SK-N-SH (cell line): ENCODE data around the gene TMCC2. TPM values are rescaled to one million over a fixed set of nuclear protein-coding genes. Genes with fewer than 3 reads are reported as not detected.

ENCODE experiments used
- CTCF ChIA-PET: fragments of 300-600, 350-600 bp; formaldehyde crosslinking; extraction: SDS; loops from one replicate; lab custom pipeline; 2021; lab: Yijun Ruan, JAX
- POLR2A ChIA-PET: fragments of 350-600 bp; sonication (Branson Sonifier 250); formaldehyde crosslinking; extraction: SDS; loops from one replicate; lab custom pipeline; 2020; ENCODE audit warnings: antibody characterized with exemption, inconsistent platforms; lab: Yijun Ruan, JAX
- DNase-seq: peaks from one replicate; pipeline ENCODE4 v3.0.0; 2012
- H2AFZ ChIP-seq: fragments of 200-600 bp; sonication (generic); 2 replicates; pipeline ENCODE4 v1.8.1; 2016; ENCODE audit warnings: antibody characterized with exemption, mild to moderate bottlenecking, low read depth
- H3F3A ChIP-seq: fragments of 200-600 bp; sonication (generic); replicated peaks from 2 replicates; pipeline ENCODE3; 2016; ENCODE audit warnings: antibody characterized with exemption, mild to moderate bottlenecking; ENCODE audit not compliant: insufficient read depth
- H3K27ac ChIP-seq, 2 experiments: fragments of 200-500 bp in 1 of 2; fragments of 200-600 bp in 1 of 2; sonication (Bioruptor generic) in 1 of 2; sonication (generic), shearing (Covaris generic) in 1 of 2; 2 replicates each; pipeline versions ENCODE4 v1.5.1 to v1.6.1; 2014 to 2016; ENCODE audit warnings: low read depth in 2 of 2, inconsistent platforms in 1 of 2, low read length in 1 of 2, mild to moderate bottlenecking in 1 of 2, mixed read lengths in 1 of 2
- H3K27me3 ChIP-seq: fragments of 200-600 bp; sonication (generic), shearing (Covaris generic); 2 replicates; pipeline ENCODE4 v1.6.1; 2016; ENCODE audit warnings: mixed run types; ENCODE audit not compliant: insufficient read depth
- H3K36me3 ChIP-seq, 2 experiments: fragments of 200-500 bp in 1 of 2; fragments of 200-600 bp in 1 of 2; sonication (Bioruptor generic) in 1 of 2; sonication (generic) in 1 of 2; replicated peaks in 1 of 2; 2 replicates each; pipeline versions ENCODE3 to v1.5.1; 2014 to 2016; ENCODE audit warnings: low read length in 1 of 2, mild to moderate bottlenecking in 1 of 2; ENCODE audit not compliant: insufficient read depth in 2 of 2, control insufficient read depth in 1 of 2
- H3K4me1 ChIP-seq, 2 experiments: fragments of 200-500 bp in 1 of 2; fragments of 200-600 bp in 1 of 2; sonication (Bioruptor generic) in 1 of 2; sonication (generic), shearing (Covaris generic) in 1 of 2; 2 replicates each; pipeline versions ENCODE4 v1.5.1 to v1.6.1; 2014 to 2016; ENCODE audit warnings: low read depth in 1 of 2, low read length in 1 of 2, mixed run types in 1 of 2; ENCODE audit not compliant: insufficient read depth in 2 of 2, control insufficient read depth in 1 of 2
- H3K4me2 ChIP-seq: fragments of 200-600 bp; sonication (generic), shearing (Covaris generic); 2 replicates; pipeline ENCODE4 v1.6.1; 2017; ENCODE audit warnings: mixed run types
- H3K4me3 ChIP-seq, 2 experiments: fragments of 200-500 bp in 1 of 2; fragments of 200-600 bp in 1 of 2; sonication (Bioruptor generic) in 1 of 2; sonication (generic), shearing (Covaris generic) in 1 of 2; 2 replicates each; pipeline versions ENCODE4 v1.5.1 to v1.8.1; 2014 to 2016; ENCODE audit warnings: low read depth in 2 of 2, inconsistent platforms in 1 of 2, low read length in 1 of 2, mild to moderate bottlenecking in 1 of 2, mixed read lengths in 1 of 2, moderate library complexity in 1 of 2
- H3K79me2 ChIP-seq: fragments of 200-600 bp; sonication (generic); 2 replicates; pipeline ENCODE4 v1.8.1; 2017; ENCODE audit warnings: mild to moderate bottlenecking; ENCODE audit not compliant: insufficient read depth
- H3K9ac ChIP-seq: fragments of 200-600 bp; sonication (generic); 2 replicates; pipeline ENCODE4 v1.6.1; 2017; ENCODE audit warnings: mixed run types
- H3K9me2 ChIP-seq: fragments of 200-600 bp; sonication (generic); 2 replicates; pipeline ENCODE4 v1.6.1; 2017; ENCODE audit warnings: mixed run types
- H3K9me3 ChIP-seq: fragments of 200-600 bp; sonication (generic); 2 replicates; pipeline ENCODE4 v1.6.1; 2017; ENCODE audit warnings: mixed run types, mild to moderate bottlenecking, moderate library complexity
- H4K20me1 ChIP-seq: fragments of 200-600 bp; sonication (generic); 2 replicates; pipeline ENCODE4 v1.6.1; 2017; ENCODE audit warnings: mild to moderate bottlenecking, mixed run types; ENCODE audit not compliant: insufficient read depth
- ELF1 ChIP-seq: IDR thresholded peaks from 2 replicates; pipeline ENCODE4 v1.4.0; 2012
- IRF3 ChIP-seq: fragments of 150-350 bp; IDR thresholded peaks from 2 replicates; pipeline ENCODE4 v1.6.1; 2016; ENCODE audit warnings: mild to moderate bottlenecking, low read depth, low read length
- MAX ChIP-seq: IDR thresholded peaks from 2 replicates; pipeline ENCODE4 v1.4.0; 2012; ENCODE audit warnings: low read depth
- MXI1 ChIP-seq: IDR thresholded peaks from 2 replicates; pipeline ENCODE4 v1.6.1; 2012; ENCODE audit warnings: mild to moderate bottlenecking, low read depth, low read length, improper control_type of control experiment
- RCOR1 ChIP-seq: fragments of 150-350 bp; IDR thresholded peaks from 2 replicates; pipeline ENCODE4 v1.6.1; 2017; ENCODE audit warnings: antibody characterized with exemption, low read length
- RXRA ChIP-seq: IDR thresholded peaks from 2 replicates; pipeline ENCODE4 v1.4.0; 2012; ENCODE audit warnings: low read depth, mild to moderate bottlenecking, borderline replicate concordance
- SMC3 ChIP-seq: IDR thresholded peaks from 2 replicates; pipeline ENCODE4 v1.6.1; 2012; ENCODE audit warnings: low read depth, low read length, improper control_type of control experiment
- TCF12 ChIP-seq: IDR thresholded peaks from 2 replicates; pipeline ENCODE4 v1.4.0; 2012
- TEAD4 ChIP-seq: IDR thresholded peaks from 2 replicates; pipeline ENCODE4 v1.4.0; 2012; ENCODE audit warnings: mild to moderate bottlenecking, borderline replicate concordance; ENCODE audit not compliant: insufficient read depth
- ZBTB33 ChIP-seq: IDR thresholded peaks from 2 replicates; pipeline ENCODE4 v1.4.0; 2012; ENCODE audit warnings: low read depth, borderline replicate concordance
- WGBS: methylation state at CpG from one replicate; pipeline ENCODE4 v1.1.6; 2017; ENCODE audit warnings: low lambda C conversion rate; 5-methylcytosine and 5-hydroxymethylcytosine counted together
- polyA plus RNA-seq, 3 experiments: library from polyadenylated mRNA; depleted of rRNA; stranded (reverse); fragments of >200 nt; gene quantifications; 2 replicates each; pipeline ENCODE4 v1.2.3, GENCODE V29; 2012
- TF ChIP-seq, protein P1 (sequence below): IDR thresholded peaks from 2 replicates; pipeline ENCODE4 v1.6.1; 2012; ENCODE audit warnings: mild to moderate bottlenecking, low read depth, low read length, moderate library complexity

Gene TMCC2
- polyA plus RNA-seq, 1 of the 3 experiments (the other 2 are of a cell fraction) = 6.0 TPM

GRCh38 chr1:205237526-205238484 is 10.1 kb downstream of the TMCC2 start:
- H3K9me2 ChIP-seq = no peaks in the 10 kb centered on the region
- no peaks in the 10 kb centered on the region for H3K36me3 ChIP-seq
- H4K20me1 ChIP-seq = no peaks in the 10 kb centered on the region
- no peaks in the 10 kb centered on the region for H3K79me2 ChIP-seq
- POLR2A ChIA-PET = no interaction called here
- H3K4me1 ChIP-seq = peaks cover 0 to 2% of the 10 kb centered on the region in 2 experiments; a peak in 1 of 4 replicates
- no peak for DNase-seq
- no peaks in the 10 kb centered on the region for H3K27me3 ChIP-seq
- no peaks in the 10 kb centered on the region for H3K9me3 ChIP-seq
- H3K27ac ChIP-seq = no peak overlapping the region
- H3K9ac ChIP-seq = no peak overlapping the region
- no peak for TF ChIP-seq ELF1
- no peak for TF ChIP-seq TEAD4
- TF ChIP-seq ZBTB33 = no peak
- no peak for TF ChIP-seq IRF3
- TF ChIP-seq, protein P1, sequence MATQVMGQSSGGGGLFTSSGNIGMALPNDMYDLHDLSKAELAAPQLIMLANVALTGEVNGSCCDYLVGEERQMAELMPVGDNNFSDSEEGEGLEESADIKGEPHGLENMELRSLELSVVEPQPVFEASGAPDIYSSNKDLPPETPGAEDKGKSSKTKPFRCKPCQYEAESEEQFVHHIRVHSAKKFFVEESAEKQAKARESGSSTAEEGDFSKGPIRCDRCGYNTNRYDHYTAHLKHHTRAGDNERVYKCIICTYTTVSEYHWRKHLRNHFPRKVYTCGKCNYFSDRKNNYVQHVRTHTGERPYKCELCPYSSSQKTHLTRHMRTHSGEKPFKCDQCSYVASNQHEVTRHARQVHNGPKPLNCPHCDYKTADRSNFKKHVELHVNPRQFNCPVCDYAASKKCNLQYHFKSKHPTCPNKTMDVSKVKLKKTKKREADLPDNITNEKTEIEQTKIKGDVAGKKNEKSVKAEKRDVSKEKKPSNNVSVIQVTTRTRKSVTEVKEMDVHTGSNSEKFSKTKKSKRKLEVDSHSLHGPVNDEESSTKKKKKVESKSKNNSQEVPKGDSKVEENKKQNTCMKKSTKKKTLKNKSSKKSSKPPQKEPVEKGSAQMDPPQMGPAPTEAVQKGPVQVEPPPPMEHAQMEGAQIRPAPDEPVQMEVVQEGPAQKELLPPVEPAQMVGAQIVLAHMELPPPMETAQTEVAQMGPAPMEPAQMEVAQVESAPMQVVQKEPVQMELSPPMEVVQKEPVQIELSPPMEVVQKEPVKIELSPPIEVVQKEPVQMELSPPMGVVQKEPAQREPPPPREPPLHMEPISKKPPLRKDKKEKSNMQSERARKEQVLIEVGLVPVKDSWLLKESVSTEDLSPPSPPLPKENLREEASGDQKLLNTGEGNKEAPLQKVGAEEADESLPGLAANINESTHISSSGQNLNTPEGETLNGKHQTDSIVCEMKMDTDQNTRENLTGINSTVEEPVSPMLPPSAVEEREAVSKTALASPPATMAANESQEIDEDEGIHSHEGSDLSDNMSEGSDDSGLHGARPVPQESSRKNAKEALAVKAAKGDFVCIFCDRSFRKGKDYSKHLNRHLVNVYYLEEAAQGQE = no peak
- TF ChIP-seq RCOR1 = no peak
- no peak for TF ChIP-seq MAX
- no peak for TF ChIP-seq SMC3
- no peak for TF ChIP-seq TCF12
- TF ChIP-seq MXI1 = no peak
- no peak for TF ChIP-seq RXRA
- no peak overlapping the region for H2AFZ ChIP-seq
- CTCF ChIA-PET = interaction anchor here (0.8 to 4.7 kb wide), 4 partner anchors 8 to 176 kb away, joined by 3 to 39 read pairs (median 4); no protein-coding TSS in a partner anchor
- no peaks in the 10 kb centered on the region for H3F3A ChIP-seq
- no peak overlapping the region for H3K4me2 ChIP-seq
- H3K4me3 ChIP-seq = no peak overlapping the region
- 89% methylated on average over 12 of the region's 12 CpGs for WGBS
